B cell (primary cell): ENCODE results near the gene PSME3. TPM values are rescaled to one million over a fixed set of nuclear protein-coding genes. Genes with fewer than 3 reads are reported as not detected.
"Not testable (repeated sequence)": the region's sequence is repeated elsewhere in the genome, so short reads cannot be mapped to it uniquely, and the experiment has no call there.

Experiments used
- ATAC-seq: fragments of 200-7000 bp; cut with Tn5 transposase; one replicate; pipeline ENCODE4 v1.10.0; 2021; ENCODE audit warnings: low read depth, mild to moderate bottlenecking, moderate number of reproducible peaks, moderate library complexity
- CTCF ChIA-PET: fragments of 350-600 bp; sonication (Branson Sonifier 250); formaldehyde crosslinking; loops from one replicate; lab custom pipeline; 2021; ENCODE audit warnings: antibody characterized with exemption, inconsistent platforms; lab: Charles Lee
- POLR2A ChIA-PET: fragments of 350-600 bp; sonication (Branson Sonifier 250); formaldehyde crosslinking; loops from one replicate; lab custom pipeline; 2021; ENCODE audit warnings: antibody characterized with exemption; lab: Charles Lee
- DNase-seq: peaks from one replicate; pipeline ENCODE4 v3.0.0; 2013
- H2AFZ ChIP-seq: 2 replicates; pipeline ENCODE4 v1.6.1; 2012; ENCODE audit warnings: mild to moderate bottlenecking, low read depth, low read length; ENCODE audit not compliant: insufficient read depth, poor library complexity, severe bottlenecking
- H3K27ac ChIP-seq, 2 donors: 1 replicate in 1 of 2; 2 replicates in 1 of 2; pipeline ENCODE4 v1.5.1; 2012 to 2013; ENCODE audit warnings: low read length in 2 of 2, mild to moderate bottlenecking in 2 of 2, moderate library complexity in 1 of 2
- H3K27me3 ChIP-seq, 4 experiments: fragments of 200-600 bp in 1 of 4; sonication (generic) in 1 of 4; replicated peaks in 1 of 4; 1 replicate in 2 of 4; 2 replicates in 2 of 4; pipeline versions ENCODE4 v1.6.1 to v1.7.0; 2013 to 2016; ENCODE audit warnings: low read length in 3 of 4, mild to moderate bottlenecking in 2 of 4, mixed read lengths in 1 of 4, moderate library complexity in 1 of 4; ENCODE audit not compliant: insufficient read depth in 4 of 4, control insufficient read depth in 3 of 4; ENCODE audit errors: control extremely low read depth in 1 of 4
- H3K36me3 ChIP-seq, 2 experiments: replicated peaks in 1 of 2; 1 replicate in 1 of 2; 2 replicates in 1 of 2; pipeline versions ENCODE4 v1.6.1 to v1.7.1; 2013; ENCODE audit warnings: low read length in 1 of 2; ENCODE audit not compliant: insufficient read depth in 2 of 2, control insufficient read depth in 1 of 2; ENCODE audit errors: control extremely low read depth in 1 of 2, extremely low read depth in 1 of 2
- H3K4me1 ChIP-seq, 2 donors: fragments of 200-600 bp in 1 of 2; sonication (generic) in 1 of 2; 1 replicate in 1 of 2; 2 replicates in 1 of 2; pipeline versions ENCODE4 v1.5.1 to v1.6.1; 2013 to 2017; ENCODE audit warnings: low read length in 2 of 2; ENCODE audit not compliant: control insufficient read depth in 2 of 2, insufficient read depth in 2 of 2
- H3K4me2 ChIP-seq: replicated peaks from 2 replicates; pipeline ENCODE3; 2012; ENCODE audit warnings: mild to moderate bottlenecking, low read depth, low read length; ENCODE audit not compliant: poor library complexity, severe bottlenecking
- H3K4me3 ChIP-seq, 5 experiments: fragments of 200-600 bp in 1 of 5; sonication (generic) in 1 of 5; 1 replicate in 3 of 5; 2 replicates in 2 of 5; pipeline versions ENCODE4 v1.5.1 to v1.7.0; 2011 to 2016; ENCODE audit warnings: low read length in 4 of 5, mild to moderate bottlenecking in 4 of 5, low read depth in 2 of 5, control low read depth in 1 of 5, moderate library complexity in 1 of 5; ENCODE audit not compliant: insufficient read depth in 1 of 5; ENCODE audit errors: control extremely low read depth in 1 of 5, extremely low read depth in 1 of 5
- H3K79me2 ChIP-seq: fragments of 200-600 bp; sonication (generic); one replicate; pipeline ENCODE4 v1.6.0; 2016; ENCODE audit warnings: low read length; ENCODE audit not compliant: control insufficient read depth, insufficient read depth
- H3K9ac ChIP-seq: fragments of 200-600 bp; sonication (generic); 2 replicates; pipeline ENCODE4 v1.6.1; 2017; ENCODE audit warnings: mild to moderate bottlenecking, low read length, moderate library complexity
- H3K9me3 ChIP-seq, 3 donors: one replicate each; pipeline versions ENCODE4 v1.6.1 to v1.7.1; 2013; ENCODE audit warnings: low read length in 2 of 3; ENCODE audit not compliant: control insufficient read depth in 2 of 3, insufficient read depth in 1 of 3; ENCODE audit errors: control extremely low read depth in 1 of 3
- H4K20me1 ChIP-seq: 2 replicates; pipeline ENCODE4 v1.6.0; 2012; ENCODE audit warnings: mild to moderate bottlenecking, low read length; ENCODE audit not compliant: insufficient read depth, control insufficient read depth, poor library complexity, severe bottlenecking
- H3K27ac Mint-ChIP-seq: one replicate; pipeline ENCODE4 v1.8.0; 2021; ENCODE audit warnings: mixed read lengths
- H3K27me3 Mint-ChIP-seq: one replicate; pipeline ENCODE4 v1.8.0; 2021; ENCODE audit warnings: mixed read lengths
- H3K4me1 Mint-ChIP-seq: one replicate; pipeline ENCODE4 v1.8.0; 2021; ENCODE audit warnings: mixed read lengths
- H3K4me3 Mint-ChIP-seq: one replicate; pipeline ENCODE4 v1.8.0; 2021; ENCODE audit warnings: mixed read lengths
- H3K9me3 Mint-ChIP-seq: one replicate; pipeline ENCODE4 v1.8.0; 2022; ENCODE audit warnings: mixed read lengths; ENCODE audit not compliant: insufficient read depth
- EZH2 ChIP-seq: IDR thresholded peaks from 2 replicates; pipeline ENCODE4 v1.6.1; 2012; ENCODE audit warnings: borderline replicate concordance, low read depth, mild to moderate bottlenecking, moderate library complexity, low read length; ENCODE audit not compliant: insufficient read depth, poor library complexity, severe bottlenecking
- WGBS: methylation state at CpG from one replicate; pipeline ENCODE4 v1.1.5; 2013; ENCODE audit warnings: missing lambda C conversion rate; ENCODE audit not compliant: insufficient coverage; 5-methylcytosine and 5-hydroxymethylcytosine counted together
- intact Hi-C: fragments of 100-400 bp; cut with micrococcal nuclease; formaldehyde crosslinking; loops from one replicate; pipeline ENCODE4 v1.10.0; 2022
- polyA plus RNA-seq: library from polyadenylated mRNA; depleted of rRNA; stranded (reverse); fragments of >200 nt; gene quantifications from 2 replicates; pipeline ENCODE4 v1.2.3, GENCODE V29; 2012
- total RNA-seq, 2 donors: library from RNA; stranded (reverse); fragments of 120-200 nt in 1 of 2; gene quantifications; 1 replicate in 1 of 2; 2 replicates in 1 of 2; pipeline versions ENCODE4 v1.2.3 to v1.2.4, GENCODE V29; 2013 to 2022
- TF ChIP-seq, protein P1 (sequence below): fragments of 200-600 bp; IDR thresholded peaks from one replicate; pipeline ENCODE4 v1.8.0; 2022; ENCODE audit warnings: antibody characterized with exemption, mild to moderate bottlenecking

Gene PSME3
- total and polyA plus RNA-seq, 2 donors (not counting 1 experiment from before 2014, with no cell fraction given), result 43.4 to 76.2 TPM

DNA sequence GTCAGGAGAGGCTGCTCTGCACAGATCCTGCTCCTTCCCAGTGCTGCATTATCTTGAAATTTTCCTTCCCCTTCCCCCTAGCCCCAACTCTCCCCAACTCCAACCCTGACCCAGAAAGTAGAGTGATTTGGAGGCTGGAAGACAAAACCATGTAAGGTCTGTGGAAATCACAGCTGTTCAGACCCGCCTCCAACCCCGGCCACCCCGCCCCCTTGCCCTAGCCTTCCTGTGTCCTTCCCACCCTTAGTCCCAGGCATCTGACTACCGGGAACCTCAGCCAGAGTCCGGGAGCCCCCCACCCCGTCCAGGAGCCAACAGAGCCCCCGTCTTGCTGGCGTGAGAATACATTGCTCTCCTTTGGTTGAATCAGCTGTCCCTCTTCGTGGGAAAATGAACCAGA lies 17.8 kb downstream of the PSME3 start, which contains the start of gene AOC3:
Gene AOC3, plus strand, starts transcription at position 246 of the 400 bp plus-strand sequence. Its CDS starts 145 bp downstream, at position 391.
- no peak within 1 kb of the TSS for H3K9ac ChIP-seq
- H3K79me2 ChIP-seq, result no peaks in the 10 kb centered on the region
- H3K4me2 ChIP-seq, result no peak within 1 kb of the TSS
- no peak within 1 kb of the TSS for H3K27ac ChIP-seq
- ChIA-PET POLR2A (no interaction called here), CTCF (no interaction called here)
- H3K4me3 ChIP-seq, result no peak within 1 kb of the TSS
- no peak within 1 kb of the TSS for H2AFZ ChIP-seq
- Mint-ChIP-seq H3K4me3 (no peak within 1 kb of the TSS), H3K9me3 (no peaks in the 10 kb centered on the region), H3K27ac (no peak within 1 kb of the TSS), H3K27me3 (no peaks in the 10 kb centered on the region), H3K4me1 (no peaks in the 10 kb centered on the region)
- H4K20me1 ChIP-seq, result no peaks in the 10 kb centered on the region
- DNase-seq (no peak), ATAC-seq (no peak)
- 84% methylated on average over 9 of the region's 9 CpGs for WGBS
- intact Hi-C loops, result no loop called here
- H3K36me3 ChIP-seq, result peaks cover 0 to under 1% of the 10 kb centered on the region in 2 experiments
- H3K4me1 ChIP-seq, result no peaks in the 10 kb centered on the region
- no peaks in the 10 kb centered on the region for H3K9me3 ChIP-seq
- no peak for TF ChIP-seq EZH2
- TF ChIP-seq, protein P1, sequence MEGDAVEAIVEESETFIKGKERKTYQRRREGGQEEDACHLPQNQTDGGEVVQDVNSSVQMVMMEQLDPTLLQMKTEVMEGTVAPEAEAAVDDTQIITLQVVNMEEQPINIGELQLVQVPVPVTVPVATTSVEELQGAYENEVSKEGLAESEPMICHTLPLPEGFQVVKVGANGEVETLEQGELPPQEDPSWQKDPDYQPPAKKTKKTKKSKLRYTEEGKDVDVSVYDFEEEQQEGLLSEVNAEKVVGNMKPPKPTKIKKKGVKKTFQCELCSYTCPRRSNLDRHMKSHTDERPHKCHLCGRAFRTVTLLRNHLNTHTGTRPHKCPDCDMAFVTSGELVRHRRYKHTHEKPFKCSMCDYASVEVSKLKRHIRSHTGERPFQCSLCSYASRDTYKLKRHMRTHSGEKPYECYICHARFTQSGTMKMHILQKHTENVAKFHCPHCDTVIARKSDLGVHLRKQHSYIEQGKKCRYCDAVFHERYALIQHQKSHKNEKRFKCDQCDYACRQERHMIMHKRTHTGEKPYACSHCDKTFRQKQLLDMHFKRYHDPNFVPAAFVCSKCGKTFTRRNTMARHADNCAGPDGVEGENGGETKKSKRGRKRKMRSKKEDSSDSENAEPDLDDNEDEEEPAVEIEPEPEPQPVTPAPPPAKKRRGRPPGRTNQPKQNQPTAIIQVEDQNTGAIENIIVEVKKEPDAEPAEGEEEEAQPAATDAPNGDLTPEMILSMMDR, result no peak
- peaks cover 0 to 3% (median 0%) of the 10 kb centered on the region in 4 experiments for H3K27me3 ChIP-seq

- intact Hi-C loops, CTCF ChIA-PET, H3K4me3 Mint-ChIP-seq, ATAC-seq, H3K4me3 ChIP-seq, H3K9me3 Mint-ChIP-seq, H4K20me1 ChIP-seq, H3K27me3 ChIP-seq, POLR2A ChIA-PET, H3K4me1 Mint-ChIP-seq, H3K4me1 ChIP-seq, H3K36me3 ChIP-seq, H3K9me3 ChIP-seq, H3K27ac Mint-ChIP-seq, H2AFZ ChIP-seq, H3K79me2 ChIP-seq, H3K27me3 Mint-ChIP-seq, H3K4me2 ChIP-seq, H3K9ac ChIP-seq, H3K27ac ChIP-seq, DNase-seq: not testable (repeated sequence)
- 99% methylated on average over 8 of the region's 28 CpGs for WGBS
Measured at GRCh38 chr17:42851371-42852240, 18.4 kb downstream of the PSME3 start.
